SK-N-SH treated with all-trans-retinoic acid at 6 μM for 48 hours (cell line): ENCODE measurements around the gene RAB3IL1.

ENCODE experiments used
- ATAC-seq: fragments of 200-7000 bp; cut with Tn5 transposase; 3 replicates; pipeline ENCODE4 v1.9.1; 2020; ENCODE audit warnings: mild to moderate bottlenecking, moderate library complexity
- ARNTL ChIP-seq: fragments of 450-650 bp; formaldehyde crosslinking; IDR thresholded peaks from 2 replicates; pipeline ENCODE4 v1.5.0; 2020; ENCODE audit warnings: low read depth, mild to moderate bottlenecking, moderate library complexity, borderline replicate concordance
- BACH2 ChIP-seq: fragments of 250-450 bp; sonication (Bioruptor Pico); IDR thresholded peaks from 2 replicates; pipeline ENCODE4 v1.9.0; 2021; ENCODE audit warnings: mild to moderate bottlenecking, borderline replicate concordance
- CREB5 ChIP-seq: fragments of 250-450 bp; sonication (Bioruptor Pico); IDR thresholded peaks from 2 replicates; pipeline ENCODE4 v1.5.1; 2020; ENCODE audit warnings: low read depth, mild to moderate bottlenecking, moderate library complexity
- CSDC2 ChIP-seq: fragments of 250-450 bp; sonication (Bioruptor Pico); IDR thresholded peaks from 2 replicates; pipeline ENCODE4 v1.5.0; 2020; ENCODE audit warnings: mild to moderate bottlenecking, moderate library complexity
- CSRNP3 ChIP-seq: fragments of 250-450 bp; sonication (Bioruptor Pico); IDR thresholded peaks from 2 replicates; pipeline ENCODE4 v1.5.1; 2021; ENCODE audit warnings: mild to moderate bottlenecking, moderate library complexity
- ESRRG ChIP-seq: fragments of 250-450 bp; sonication (Bioruptor Pico); IDR thresholded peaks from 2 replicates; pipeline ENCODE4 v1.6.1; 2021; ENCODE audit warnings: mild to moderate bottlenecking
- GLIS3 ChIP-seq: fragments of 250-450 bp; sonication (Bioruptor Pico); IDR thresholded peaks from 2 replicates; pipeline ENCODE4 v1.5.0; 2020; ENCODE audit warnings: mild to moderate bottlenecking, moderate library complexity
- ISL1 ChIP-seq: fragments of 250-450 bp; sonication (Bioruptor Pico); IDR thresholded peaks from 2 replicates; pipeline ENCODE4 v2.1.2; 2022; ENCODE audit warnings: mild to moderate bottlenecking, moderate library complexity
- OSR1 ChIP-seq: fragments of 250-450 bp; sonication (Bioruptor Pico); IDR thresholded peaks from 2 replicates; pipeline ENCODE4 v1.8.0; 2022; ENCODE audit warnings: moderate library complexity, mild to moderate bottlenecking, inconsistent platforms
- PATZ1 ChIP-seq: fragments of 250-450 bp; sonication (Bioruptor Pico); IDR thresholded peaks from 2 replicates; pipeline ENCODE4 v1.8.0; 2020; ENCODE audit warnings: mild to moderate bottlenecking, moderate library complexity, borderline replicate concordance
- POU6F1 ChIP-seq: fragments of 250-450 bp; sonication (Bioruptor Pico); IDR thresholded peaks from 2 replicates; pipeline ENCODE4 v1.8.0; 2021; ENCODE audit warnings: low read depth, mild to moderate bottlenecking, moderate library complexity, borderline replicate concordance
- PPARA ChIP-seq: fragments of 250-450 bp; sonication (Bioruptor Pico); IDR thresholded peaks from 2 replicates; pipeline ENCODE4 v1.5.0; 2020; ENCODE audit warnings: mild to moderate bottlenecking, borderline replicate concordance
- RARB ChIP-seq: fragments of 250-450 bp; sonication (Bioruptor Pico); IDR thresholded peaks from 2 replicates; pipeline ENCODE4 v1.8.0; 2021; ENCODE audit warnings: mild to moderate bottlenecking, moderate library complexity
- SNAI2 ChIP-seq: fragments of 250-450 bp; sonication (Bioruptor Pico); IDR thresholded peaks from 2 replicates; pipeline ENCODE4 v1.5.0; 2020; ENCODE audit warnings: mild to moderate bottlenecking, moderate library complexity
- TCF4 ChIP-seq: fragments of 250-450 bp; sonication (Bioruptor Pico); IDR thresholded peaks from 2 replicates; pipeline ENCODE4 v1.8.0; 2021; ENCODE audit warnings: mild to moderate bottlenecking, moderate library complexity, borderline replicate concordance
- TOX ChIP-seq: fragments of 250-450 bp; sonication (Bioruptor Pico); IDR thresholded peaks from 2 replicates; pipeline ENCODE4 v1.8.0; 2021; ENCODE audit warnings: mild to moderate bottlenecking, moderate library complexity, borderline replicate concordance
- ZFP3 ChIP-seq: fragments of 250-450 bp; sonication (Bioruptor Pico); IDR thresholded peaks from 2 replicates; pipeline ENCODE4 v1.5.0; 2020; ENCODE audit warnings: mild to moderate bottlenecking, moderate library complexity
- ZFP30 ChIP-seq: fragments of 450-650 bp; formaldehyde crosslinking; IDR thresholded peaks from 2 replicates; pipeline ENCODE4 v1.5.0; 2022; ENCODE audit warnings: mild to moderate bottlenecking, moderate library complexity
- ZNF565 ChIP-seq: fragments of 450-650 bp; formaldehyde crosslinking; conservative IDR thresholded peaks from 2 replicates; pipeline ENCODE4 v1.5.0; 2020; ENCODE audit warnings: low read depth, mild to moderate bottlenecking, moderate library complexity

Gene RAB3IL1

GRCh38 chr11:61919705-61920631 is 2.6 kb upstream of the RAB3IL1 start:
- TF ChIP-seq SNAI2 (no peak), ZNF565 (CRISPR knock-in tag) (no peak), CREB5 (no peak), BACH2 (CRISPR knock-in tag) (no peak), POU6F1 (CRISPR knock-in tag) (no peak), TCF4 (CRISPR knock-in tag) (no peak), ZFP30 (no peak), RARB (CRISPR knock-in tag) (no peak)
- ATAC-seq, result no peak

- no peak for TF ChIP-seq RARB (CRISPR knock-in tag)
- no peak for TF ChIP-seq ARNTL (CRISPR knock-in tag)
- no peak for TF ChIP-seq PPARA (CRISPR knock-in tag)
- no peak for TF ChIP-seq TOX
- TF ChIP-seq GLIS3 (CRISPR knock-in tag), result no peak
- no peak for TF ChIP-seq OSR1
- TF ChIP-seq ESRRG (CRISPR knock-in tag), result no peak
- TF ChIP-seq ZNF565 (CRISPR knock-in tag), result no peak
- no peak for TF ChIP-seq CSDC2 (CRISPR knock-in tag)
- TF ChIP-seq ZFP30, result no peak
- no peak for TF ChIP-seq CREB5
- no peak for ATAC-seq
Measured at GRCh38 chr11:61918938-61919704, 1.8 kb upstream of the RAB3IL1 start.

- ATAC-seq, result no peak
- no peak for TF ChIP-seq OSR1
- TF ChIP-seq PATZ1 (CRISPR knock-in tag), result no peak
- no peak for TF ChIP-seq GLIS3 (CRISPR knock-in tag)
- TF ChIP-seq PPARA (CRISPR knock-in tag), result no peak
- TF ChIP-seq CSRNP3 (CRISPR knock-in tag), result no peak
- TF ChIP-seq ZFP3 (CRISPR knock-in tag), result no peak
- no peak for TF ChIP-seq RARB (CRISPR knock-in tag)
- no peak for TF ChIP-seq ISL1
- no peak for TF ChIP-seq CSDC2 (CRISPR knock-in tag)
Measured at GRCh38 chr11:61918251-61918937, 1.0 kb upstream of the RAB3IL1 start.
